ENCODE data around the gene FST. TPM values are rescaled to one million over a fixed set of nuclear protein-coding genes. Genes with fewer than 3 reads are reported as not detected.

The FST gene
- total and polyA plus RNA-seq, 2 experiments from 2014 or later, result 17.1 to 29.3 TPM

DNA sequence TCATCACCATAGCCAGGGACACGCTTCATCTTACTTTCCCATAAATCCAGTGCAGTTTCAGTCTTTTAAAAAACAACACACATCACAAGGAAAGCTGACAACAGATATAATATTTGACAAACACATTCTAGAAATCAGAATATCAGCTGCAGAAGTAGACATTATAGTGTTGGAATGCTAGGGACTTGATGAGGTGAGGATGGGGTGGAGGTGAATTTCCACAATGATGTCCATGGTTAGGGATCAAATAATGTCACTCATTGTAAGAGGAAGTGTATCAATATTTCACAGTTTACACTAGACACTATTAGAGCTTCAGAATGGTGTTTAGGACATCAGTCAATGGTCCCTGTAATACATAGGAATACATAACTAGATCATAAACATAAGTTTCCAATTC lies 7.0 kb downstream of the FST start:
- Histone ChIP-seq H3K27me3 (no peaks in the 10 kb centered on the region), H3K27ac (no peak overlapping the region), H3K9me3 (ENCODE audit: low read depth) (no peaks in the 10 kb centered on the region), H3K4me3 (no peak overlapping the region), H3K4me1 (ENCODE audit: low read depth) (no peaks in the 10 kb centered on the region), H3K36me3 (no peaks in the 10 kb centered on the region)
- DNase-seq (ENCODE audit: low read depth in 1 of 2, low spot score in 1 of 2), result no peak
- TF ChIP-seq, protein P1, sequence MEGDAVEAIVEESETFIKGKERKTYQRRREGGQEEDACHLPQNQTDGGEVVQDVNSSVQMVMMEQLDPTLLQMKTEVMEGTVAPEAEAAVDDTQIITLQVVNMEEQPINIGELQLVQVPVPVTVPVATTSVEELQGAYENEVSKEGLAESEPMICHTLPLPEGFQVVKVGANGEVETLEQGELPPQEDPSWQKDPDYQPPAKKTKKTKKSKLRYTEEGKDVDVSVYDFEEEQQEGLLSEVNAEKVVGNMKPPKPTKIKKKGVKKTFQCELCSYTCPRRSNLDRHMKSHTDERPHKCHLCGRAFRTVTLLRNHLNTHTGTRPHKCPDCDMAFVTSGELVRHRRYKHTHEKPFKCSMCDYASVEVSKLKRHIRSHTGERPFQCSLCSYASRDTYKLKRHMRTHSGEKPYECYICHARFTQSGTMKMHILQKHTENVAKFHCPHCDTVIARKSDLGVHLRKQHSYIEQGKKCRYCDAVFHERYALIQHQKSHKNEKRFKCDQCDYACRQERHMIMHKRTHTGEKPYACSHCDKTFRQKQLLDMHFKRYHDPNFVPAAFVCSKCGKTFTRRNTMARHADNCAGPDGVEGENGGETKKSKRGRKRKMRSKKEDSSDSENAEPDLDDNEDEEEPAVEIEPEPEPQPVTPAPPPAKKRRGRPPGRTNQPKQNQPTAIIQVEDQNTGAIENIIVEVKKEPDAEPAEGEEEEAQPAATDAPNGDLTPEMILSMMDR (IDR thresholded peaks at IDR 0.05; ENCODE audit: low read depth, low read length), result no peak

- H3K4me3 ChIP-seq, result no peak overlapping the region
- no peaks in the 10 kb centered on the region for H3K4me1 ChIP-seq (ENCODE audit: low read depth)
- no peak for DNase-seq (ENCODE audit: low read depth in 1 of 2, low spot score in 1 of 2)
- H3K9me3 ChIP-seq (ENCODE audit: low read depth), result no peaks in the 10 kb centered on the region
- no peak overlapping the region for H3K27ac ChIP-seq
- H3K27me3 ChIP-seq, result no peaks in the 10 kb centered on the region
- TF ChIP-seq, protein P1 (IDR thresholded peaks at IDR 0.05; ENCODE audit: low read depth, low read length), result no peak
- no peaks in the 10 kb centered on the region for H3K36me3 ChIP-seq
Observed at GRCh38 chr5:53488195-53488722, 7.8 kb downstream of the FST start.

- TF ChIP-seq, protein P1 (IDR thresholded peaks at IDR 0.05; ENCODE audit: low read depth, low read length), result no peak
- Histone ChIP-seq H3K27ac (no peak overlapping the region), H3K36me3 (no peaks in the 10 kb centered on the region), H3K9me3 (ENCODE audit: low read depth) (no peaks in the 10 kb centered on the region), H3K4me3 (no peak overlapping the region), H3K27me3 (no peaks in the 10 kb centered on the region), H3K4me1 (ENCODE audit: low read depth) (no peaks in the 10 kb centered on the region)
- DNase-seq (ENCODE audit: low read depth in 1 of 2, low spot score in 1 of 2), result peak in 1 of 2 donors; percentile 50
Observed at GRCh38 chr5:53490747-53491146, 10.3 kb downstream of the FST start.

DNA sequence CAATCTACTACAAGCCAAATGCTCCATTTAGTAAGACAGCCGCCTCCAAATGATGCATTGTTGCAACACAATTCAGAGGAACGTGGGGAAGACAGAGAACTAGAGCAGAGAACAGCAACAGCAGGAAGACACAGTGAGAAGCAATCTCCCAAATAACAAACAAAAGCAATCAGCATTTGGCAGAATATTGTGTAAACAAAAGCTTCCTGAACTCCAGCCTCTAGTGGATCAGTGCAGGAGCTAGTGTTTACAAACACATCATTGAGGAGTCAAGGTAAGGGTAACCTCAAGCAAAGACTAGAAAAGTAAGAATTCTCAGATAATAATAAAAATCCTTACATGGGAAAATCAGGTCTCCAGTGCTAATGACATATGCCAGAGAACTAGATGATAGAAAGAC lies 20.6 kb downstream of the FST start:
- Histone ChIP-seq H3K4me1 (ENCODE audit: low read depth) (no peaks in the 10 kb centered on the region), H3K27ac (no peak overlapping the region), H3K36me3 (no peaks in the 10 kb centered on the region), H3K4me3 (no peak overlapping the region), H3K9me3 (ENCODE audit: low read depth) (no peaks in the 10 kb centered on the region), H3K27me3 (no peaks in the 10 kb centered on the region)
- TF ChIP-seq, protein P1 (IDR thresholded peaks at IDR 0.05; ENCODE audit: low read depth, low read length), result no peak
- DNase-seq (ENCODE audit: low read depth in 1 of 2, low spot score in 1 of 2), result no peak

- Histone ChIP-seq H3K4me3 (no peak overlapping the region), H3K27me3 (no peaks in the 10 kb centered on the region), H3K36me3 (no peaks in the 10 kb centered on the region), H3K27ac (no peak overlapping the region), H3K9me3 (ENCODE audit: low read depth) (no peaks in the 10 kb centered on the region), H3K4me1 (ENCODE audit: low read depth) (no peaks in the 10 kb centered on the region)
- TF ChIP-seq, protein P1 (IDR thresholded peaks at IDR 0.05; ENCODE audit: low read depth, low read length), result no peak
- peak in 1 of 2 donors; percentile 55 for DNase-seq (ENCODE audit: low read depth in 1 of 2, low spot score in 1 of 2)
Observed at GRCh38 chr5:53503562-53504218, 23.3 kb downstream of the FST start.
